Measurements from ENCODE around the gene CFAP210. TPM values are rescaled to one million over a fixed set of nuclear protein-coding genes. Genes with fewer than 3 reads are reported as not detected.

The CFAP210 gene
- total and polyA plus RNA-seq, 10 of the 15 experiments (the other 5 are each of a cell fraction or from before 2014, with no cell fraction given) = not detected

GRCh38 chr2:169658877-169659276 lies 35.3 kb downstream of the CFAP210 start (continued):
- TF ChIP-seq ZBTB11 (CRISPR knock-in tag; IDR thresholded peaks at IDR 0.05) (no peak), NR2C2 (IDR thresholded peaks at IDR 0.05; ENCODE audit: borderline replicate concordance, control insufficient read depth, insufficient read length, low read depth) (no peak), EP300 (IDR thresholded peaks at IDR 0.05; ENCODE audit: borderline replicate concordance in 1 of 2, control insufficient read depth in 1 of 2, low read depth in 2 of 2, low read length in 2 of 2) (no peak)

- Histone ChIP-seq H3K79me2 (ENCODE audit: control insufficient read depth, insufficient read depth, low read length) (no peaks in the 10 kb centered on the region), H3K9ac (ENCODE audit: control insufficient read depth, insufficient read depth, low read length) (no peak overlapping the region), H4K20me1 (ENCODE audit: control insufficient read depth, insufficient read depth) (no peaks in the 10 kb centered on the region), H3K4me1 (ENCODE audit: control insufficient read depth, insufficient read depth, low read length) (no peaks in the 10 kb centered on the region; the same call in 1 of the 2 replicates), H3K4me3 (no peak overlapping the region), H3K9me3 (replicated peaks; ENCODE audit: control insufficient read depth, insufficient read depth, low read length) (no peaks in the 10 kb centered on the region), H2AFZ (ENCODE audit: control insufficient read depth, low read depth, low read length) (no peak overlapping the region), H3K4me2 (ENCODE audit: control insufficient read depth, insufficient read depth) (no peak overlapping the region), H3K36me3 (ENCODE audit: control insufficient read depth in 2 of 2, insufficient read depth in 2 of 2, low read length in 1 of 2) (no peaks in the 10 kb centered on the region), H3K27me3 (replicated peaks in 1 of 2; ENCODE audit: control insufficient read depth in 2 of 2, insufficient read depth in 2 of 2, low read length in 1 of 2) (no peaks in the 10 kb centered on the region), H3K27ac (ENCODE audit: control insufficient read depth, insufficient read depth) (no peak overlapping the region)
- intact Hi-C loops (cut with micrococcal nuclease; ENCODE audit: unreplicated experiment) (no loop called here), in situ Hi-C loops (cut with MboI) (no loop called here)
- CTCF ChIA-PET = interaction anchor here (1.2 to 1.7 kb wide), 3 partner anchors 12 to 21 kb away, joined by 3 to 5 read pairs (median 4); no protein-coding TSS in a partner anchor
- RAD21 ChIA-PET (ENCODE audit: unreplicated experiment) = interaction anchor here (0.6 kb wide), 1 partner anchor 162 kb away, joined by 3 read pairs; no protein-coding TSS in a partner anchor
- POLR2A ChIA-PET = no interaction called here
- DNase-seq (ENCODE audit: low read depth, low spot score) (no peak), FAIRE-seq (no peak), ATAC-seq (no peak)
- no TSS peak for BruUV-seq (replicated peaks)
- 28% methylated on average over 3 of the region's 3 CpGs for WGBS (ENCODE audit: insufficient coverage, insufficient replicate concordance, low lambda C conversion rate, missing lambda C conversion rate)
- SMC1A ChIA-PET (ENCODE audit: uncharacterized antibody, unreplicated experiment) = interaction anchor here (1.2 to 1.3 kb wide), 2 partner anchors 9 to 83 kb away, joined by 4 to 6 read pairs; partner anchors contain the start of gene FASTKD1
- TF ChIP-seq RCOR1 (conservative IDR thresholded peaks at IDR 0.05; ENCODE audit: low read depth, low read length) (no peak), ZNF622 (IDR thresholded peaks at IDR 0.05) (no peak), RB1 (IDR thresholded peaks at IDR 0.05; ENCODE audit: borderline replicate concordance) (no peak), CREB1 (IDR thresholded peaks at IDR 0.05; ENCODE audit: low read depth) (no peak), ETV6 (conservative IDR thresholded peaks at IDR 0.05 in 1 of 2, IDR thresholded peaks at IDR 0.05 in 1 of 2; ENCODE audit: borderline replicate concordance in 1 of 2, low read depth in 1 of 2) (no peak), ZNF24 (IDR thresholded peaks at IDR 0.05) (no peak), SMC3 (IDR thresholded peaks at IDR 0.05; ENCODE audit: borderline replicate concordance, low read length) (no peak), NFIC (IDR thresholded peaks at IDR 0.05; ENCODE audit: low read depth, low read length) (no peak), E2F4 (IDR thresholded peaks at IDR 0.05; ENCODE audit: low read depth, low read length) (no peak), SP1 (IDR thresholded peaks at IDR 0.05; ENCODE audit: low read depth, low read length) (no peak)
These were observed 38.0 kb downstream of the CFAP210 start for GRCh38 chr2:169656164-169656563.

Data from GM12878 (cell line).